DND-41 (cell line): ENCODE data around the gene PPP2R2B.

ENCODE experiments used
- CTCF ChIP-seq: IDR thresholded peaks from 2 replicates; pipeline ENCODE4 v1.5.1; 2012; ENCODE audit warnings: borderline replicate concordance, low read length, moderate library complexity, mild to moderate bottlenecking; ENCODE audit not compliant: poor library complexity, severe bottlenecking; ENCODE audit errors: extremely low read depth
- EZH2 ChIP-seq: IDR thresholded peaks from 3 replicates; pipeline ENCODE4 v1.6.1; 2012; ENCODE audit warnings: borderline replicate concordance, low read depth, mild to moderate bottlenecking, moderate library complexity, low read length, inconsistent platforms; ENCODE audit not compliant: severe bottlenecking

GRCh38 chr5:146894753-146895521 lies 16.4 kb upstream of the PPP2R2B start:
- TF ChIP-seq CTCF (no peak), EZH2 (no peak)
